ENCODE results near the gene TCIRG1.

TCIRG1 gene

DNA sequence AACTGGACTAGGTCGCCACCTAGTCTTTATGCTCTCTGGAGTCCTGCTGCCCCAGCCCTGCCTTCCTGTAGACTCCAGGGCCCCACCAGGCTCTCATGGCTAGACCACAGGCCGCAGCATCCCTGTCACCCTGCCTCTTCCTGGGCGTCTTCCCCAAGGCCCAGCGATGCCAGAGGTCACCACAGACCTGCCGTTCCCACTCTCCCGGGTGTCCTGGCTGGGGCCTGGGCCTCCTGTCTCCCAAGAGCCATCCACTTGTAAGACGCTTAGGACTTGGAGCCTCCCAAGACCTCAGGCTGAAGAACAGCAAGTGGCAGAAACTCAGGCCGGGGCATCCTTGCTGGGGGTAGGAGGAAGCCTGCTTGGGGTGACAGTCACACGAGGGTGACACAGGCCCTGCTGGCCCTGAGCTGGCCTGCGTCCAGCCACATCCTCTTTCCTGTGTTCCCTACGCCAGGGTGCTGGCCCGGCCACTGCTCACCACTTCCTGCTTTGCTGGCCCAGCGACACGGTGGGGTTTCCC lies 2.0 kb upstream of the TCIRG1 start:
- DNase-seq (ENCODE audit: low read depth in 2 of 2) = no peak

GRCh38 chr11:68037411-68038225 lies 1.2 kb upstream of the TCIRG1 start:
- no peak for DNase-seq (ENCODE audit: low read depth in 2 of 2)

- DNase-seq (ENCODE audit: low read depth in 2 of 2) = no peak
These were observed 553 bp upstream of the TCIRG1 start for GRCh38 chr11:68038226-68038717.

GRCh38 chr11:68039526-68040086 lies 781 bp downstream of the TCIRG1 start:
- DNase-seq (ENCODE audit: low read depth in 2 of 2) = no peak

- no peak for DNase-seq (ENCODE audit: low read depth in 2 of 2)
These were observed 1.5 kb downstream of the TCIRG1 start for GRCh38 chr11:68040101-68040956.

DNA sequence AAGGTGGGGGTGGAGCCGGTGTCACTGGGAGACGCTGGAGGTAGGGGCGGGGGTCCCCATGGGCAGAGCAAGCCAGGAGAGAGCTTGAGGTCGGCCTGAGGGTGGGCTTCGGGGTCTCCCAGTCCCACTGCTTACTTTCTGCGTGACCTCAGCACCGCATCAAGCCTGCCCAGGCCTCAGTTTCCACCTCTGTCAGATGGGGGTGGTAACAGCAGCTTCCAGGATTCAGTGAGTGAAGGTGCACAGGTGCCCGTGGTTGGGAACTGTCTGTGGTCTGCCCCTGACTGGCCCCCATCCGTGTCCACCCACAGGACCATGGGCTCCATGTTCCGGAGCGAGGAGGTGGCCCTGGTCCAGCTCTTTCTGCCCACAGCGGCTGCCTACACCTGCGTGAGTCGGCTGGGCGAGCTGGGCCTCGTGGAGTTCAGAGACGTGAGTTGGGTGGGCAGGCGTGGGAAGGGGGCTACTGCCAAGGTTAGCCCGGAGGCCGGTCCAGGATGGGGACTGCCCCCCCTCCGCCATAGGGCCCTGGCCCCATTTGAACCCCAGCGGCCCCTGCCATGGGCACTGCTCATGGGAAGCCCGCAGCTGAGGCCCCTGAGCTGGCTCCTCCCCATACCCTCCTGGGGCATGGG lies 2.2 kb downstream of the TCIRG1 start:
- DNase-seq (ENCODE audit: low read depth in 2 of 2) = no peak

- DNase-seq (ENCODE audit: low read depth in 2 of 2) = no peak
These were observed 2.9 kb downstream of the TCIRG1 start for GRCh38 chr11:68041617-68042218.

- no peak for DNase-seq (ENCODE audit: low read depth in 2 of 2)
These were observed 3.6 kb downstream of the TCIRG1 start for GRCh38 chr11:68042219-68043028.

DNA sequence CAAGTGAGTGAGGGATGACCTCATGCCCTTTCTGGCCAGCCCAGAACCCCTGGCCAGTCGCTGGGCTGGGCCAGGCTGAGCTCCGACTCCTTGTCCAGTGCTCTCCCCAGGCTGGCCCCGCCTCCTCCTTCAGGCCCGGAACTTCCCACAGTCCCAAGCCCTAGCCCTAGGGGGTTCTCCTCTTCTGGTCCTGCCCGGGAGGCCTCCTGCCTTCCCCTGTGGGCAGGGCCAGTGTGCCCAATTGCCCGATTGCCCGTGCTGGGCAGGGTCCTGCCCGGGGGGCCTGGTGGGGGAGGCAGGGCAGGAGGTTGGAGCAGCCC lies 4.2 kb downstream of the TCIRG1 start:
- DNase-seq (ENCODE audit: low read depth in 2 of 2) = no peak

- no peak for DNase-seq (ENCODE audit: low read depth in 2 of 2)
These were observed 4.7 kb downstream of the TCIRG1 start for GRCh38 chr11:68043349-68044144.

GRCh38 chr11:68044145-68044813 lies 5.5 kb downstream of the TCIRG1 start:
- no peak for DNase-seq (ENCODE audit: low read depth in 2 of 2)

GRCh38 chr11:68044898-68045351 lies 6.1 kb downstream of the TCIRG1 start:
- no peak for DNase-seq (ENCODE audit: low read depth in 2 of 2)

- no peak for DNase-seq (ENCODE audit: low read depth in 2 of 2)
These were observed 8.8 kb downstream of the TCIRG1 start for GRCh38 chr11:68047437-68048290.

DNA sequence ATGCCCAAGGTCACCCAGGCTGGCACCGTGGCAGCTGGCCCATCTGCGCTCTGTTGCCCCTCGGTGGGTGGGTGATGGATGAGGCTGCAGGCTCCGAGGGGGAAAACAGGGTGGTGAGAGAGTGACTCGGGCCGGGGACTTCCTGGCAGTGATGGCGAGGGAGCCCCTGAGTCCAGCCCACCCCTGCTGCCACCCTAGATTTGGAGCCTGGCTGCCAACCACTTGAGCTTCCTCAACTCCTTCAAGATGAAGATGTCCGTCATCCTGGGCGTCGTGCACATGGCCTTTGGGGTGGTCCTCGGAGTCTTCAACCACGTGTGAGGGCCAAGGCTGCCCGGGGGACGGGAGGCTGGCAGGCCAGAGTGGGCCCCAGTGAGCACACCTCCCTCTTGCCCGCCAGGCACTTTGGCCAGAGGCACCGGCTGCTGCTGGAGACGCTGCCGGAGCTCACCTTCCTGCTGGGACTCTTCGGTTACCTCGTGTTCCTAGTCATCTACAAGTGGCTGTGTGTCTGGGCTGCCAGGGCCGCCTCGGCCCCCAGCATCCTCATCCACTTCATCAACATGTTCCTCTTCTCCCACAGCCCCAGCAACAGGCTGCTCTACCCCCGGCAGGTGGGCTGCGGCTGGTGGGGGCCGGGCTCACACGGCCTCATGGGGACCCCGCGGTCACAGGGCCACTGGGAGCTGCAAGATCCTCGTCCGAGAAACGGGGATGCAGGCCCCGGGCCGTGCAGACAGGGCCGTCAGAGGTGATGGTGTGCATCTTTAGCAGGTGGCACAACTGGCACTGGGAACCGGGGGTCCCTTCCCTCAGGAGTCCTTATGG lies 10.1 kb downstream of the TCIRG1 start:
- no peak for DNase-seq (ENCODE audit: low read depth in 2 of 2)

DNA sequence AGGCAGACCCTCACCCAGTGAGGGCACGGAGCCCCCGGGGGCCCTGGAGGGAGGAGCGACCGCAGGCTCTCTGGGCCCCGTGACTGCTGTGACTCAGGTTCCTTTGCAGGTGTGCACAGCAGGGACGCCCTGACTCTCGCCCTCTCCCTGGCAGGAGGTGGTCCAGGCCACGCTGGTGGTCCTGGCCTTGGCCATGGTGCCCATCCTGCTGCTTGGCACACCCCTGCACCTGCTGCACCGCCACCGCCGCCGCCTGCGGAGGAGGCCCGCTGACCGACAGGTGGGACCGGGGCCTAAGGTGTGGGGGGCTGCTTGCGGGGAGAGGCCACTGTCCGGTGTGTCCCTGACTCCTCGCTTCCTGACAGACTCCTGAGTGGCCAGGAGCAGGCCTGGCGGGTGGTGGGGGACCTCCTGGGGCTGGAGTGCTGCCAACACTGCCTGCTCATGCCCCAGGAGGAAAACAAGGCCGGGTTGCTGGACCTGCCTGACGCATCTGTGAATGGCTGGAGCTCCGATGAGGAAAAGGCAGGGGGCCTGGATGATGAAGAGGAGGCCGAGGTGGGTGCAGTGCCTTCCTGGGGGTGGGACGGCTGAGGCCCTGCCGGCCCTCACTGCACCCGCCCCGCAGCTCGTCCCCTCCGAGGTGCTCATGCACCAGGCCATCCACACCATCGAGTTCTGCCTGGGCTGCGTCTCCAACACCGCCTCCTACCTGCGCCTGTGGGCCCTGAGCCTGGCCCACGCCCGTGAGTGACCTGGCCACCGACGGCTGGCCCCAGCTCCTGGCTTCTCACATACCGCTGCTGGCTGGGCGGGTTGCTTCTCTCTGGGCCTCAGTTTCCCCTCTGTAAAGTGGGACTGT lies 10.9 kb downstream of the TCIRG1 start:
- no peak for DNase-seq (ENCODE audit: low read depth in 2 of 2)

GRCh38 chr11:68050371-68050841 lies 11.6 kb downstream of the TCIRG1 start:
- no peak for DNase-seq (ENCODE audit: low read depth in 2 of 2)

All from stimulated activated CD8-positive, alpha-beta memory T cell treated with anti-CD3 and anti-CD28 coated beads, Interleukin-2, amount 100 ng/mL, for 48 hours (primary cell).